Hepatocyte (in vitro differentiated cells): ENCODE results near the gene PGAP1.

Source experiments
- EZH2phosphoT487 ChIP-seq: fragments of 200-600 bp; sonication (generic); IDR thresholded peaks from one replicate; pipeline ENCODE4 v1.6.1; 2018; ENCODE audit warnings: antibody characterized with exemption, mild to moderate bottlenecking, low read depth, moderate library complexity; ENCODE audit not compliant: unreplicated experiment, severe bottlenecking
- TF ChIP-seq, protein P1 (sequence below): fragments of 200-600 bp; sonication (generic); IDR thresholded peaks from 2 replicates; pipeline ENCODE4 v1.5.1; 2016; ENCODE audit warnings: antibody characterized with exemption, mild to moderate bottlenecking; ENCODE audit not compliant: poor library complexity

DNA sequence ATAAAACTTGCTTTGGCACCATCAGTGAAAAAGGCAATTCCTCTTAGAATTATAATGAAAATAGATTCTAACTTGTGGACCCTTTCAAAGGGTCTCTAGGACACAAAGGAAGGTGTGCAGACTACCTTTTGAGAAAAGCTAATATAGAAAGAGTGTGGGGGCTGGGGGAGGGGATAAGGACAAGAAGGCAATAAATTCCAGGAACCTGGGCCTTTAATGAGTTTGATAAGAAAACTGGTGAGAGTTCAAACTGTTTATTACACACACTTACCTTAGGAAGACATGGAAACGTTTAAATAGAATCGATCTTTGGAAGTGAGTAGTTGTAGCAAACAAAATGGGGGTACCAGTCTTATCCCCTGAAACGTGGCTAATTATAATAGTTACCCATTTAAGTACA lies 39.6 kb upstream of the PGAP1 start:
- TF ChIP-seq, protein P1, sequence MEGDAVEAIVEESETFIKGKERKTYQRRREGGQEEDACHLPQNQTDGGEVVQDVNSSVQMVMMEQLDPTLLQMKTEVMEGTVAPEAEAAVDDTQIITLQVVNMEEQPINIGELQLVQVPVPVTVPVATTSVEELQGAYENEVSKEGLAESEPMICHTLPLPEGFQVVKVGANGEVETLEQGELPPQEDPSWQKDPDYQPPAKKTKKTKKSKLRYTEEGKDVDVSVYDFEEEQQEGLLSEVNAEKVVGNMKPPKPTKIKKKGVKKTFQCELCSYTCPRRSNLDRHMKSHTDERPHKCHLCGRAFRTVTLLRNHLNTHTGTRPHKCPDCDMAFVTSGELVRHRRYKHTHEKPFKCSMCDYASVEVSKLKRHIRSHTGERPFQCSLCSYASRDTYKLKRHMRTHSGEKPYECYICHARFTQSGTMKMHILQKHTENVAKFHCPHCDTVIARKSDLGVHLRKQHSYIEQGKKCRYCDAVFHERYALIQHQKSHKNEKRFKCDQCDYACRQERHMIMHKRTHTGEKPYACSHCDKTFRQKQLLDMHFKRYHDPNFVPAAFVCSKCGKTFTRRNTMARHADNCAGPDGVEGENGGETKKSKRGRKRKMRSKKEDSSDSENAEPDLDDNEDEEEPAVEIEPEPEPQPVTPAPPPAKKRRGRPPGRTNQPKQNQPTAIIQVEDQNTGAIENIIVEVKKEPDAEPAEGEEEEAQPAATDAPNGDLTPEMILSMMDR = no peak
- no peak for TF ChIP-seq EZH2phosphoT487
